ENCODE measurements around the gene MDN1. TPM values are rescaled to one million over a fixed set of nuclear protein-coding genes. Genes with fewer than 3 reads are reported as not detected.

Gene MDN1
- total RNA-seq, 1 experiment from 2014 or later, result 117 TPM

- TF ChIP-seq, protein P1, sequence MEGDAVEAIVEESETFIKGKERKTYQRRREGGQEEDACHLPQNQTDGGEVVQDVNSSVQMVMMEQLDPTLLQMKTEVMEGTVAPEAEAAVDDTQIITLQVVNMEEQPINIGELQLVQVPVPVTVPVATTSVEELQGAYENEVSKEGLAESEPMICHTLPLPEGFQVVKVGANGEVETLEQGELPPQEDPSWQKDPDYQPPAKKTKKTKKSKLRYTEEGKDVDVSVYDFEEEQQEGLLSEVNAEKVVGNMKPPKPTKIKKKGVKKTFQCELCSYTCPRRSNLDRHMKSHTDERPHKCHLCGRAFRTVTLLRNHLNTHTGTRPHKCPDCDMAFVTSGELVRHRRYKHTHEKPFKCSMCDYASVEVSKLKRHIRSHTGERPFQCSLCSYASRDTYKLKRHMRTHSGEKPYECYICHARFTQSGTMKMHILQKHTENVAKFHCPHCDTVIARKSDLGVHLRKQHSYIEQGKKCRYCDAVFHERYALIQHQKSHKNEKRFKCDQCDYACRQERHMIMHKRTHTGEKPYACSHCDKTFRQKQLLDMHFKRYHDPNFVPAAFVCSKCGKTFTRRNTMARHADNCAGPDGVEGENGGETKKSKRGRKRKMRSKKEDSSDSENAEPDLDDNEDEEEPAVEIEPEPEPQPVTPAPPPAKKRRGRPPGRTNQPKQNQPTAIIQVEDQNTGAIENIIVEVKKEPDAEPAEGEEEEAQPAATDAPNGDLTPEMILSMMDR (conservative IDR thresholded peaks at IDR 0.05), result no peak
- no peaks in the 10 kb centered on the region for H4K20me1 ChIP-seq (ENCODE audit: control insufficient read depth, insufficient read depth, insufficient read length)
These were observed 131.3 kb downstream of the MDN1 start for GRCh38 chr6:89688328-89688727.

More at GRCh38 chr6:89688328-89688727, 131.3 kb downstream of the MDN1 start:
- H3K4me1 Mint-ChIP-seq, result peaks cover 50 to 54% of the 10 kb centered on the region in 2 experiments
- Histone ChIP-seq H3K56ac (ENCODE audit: insufficient read length, low read depth, low read length) (no peak overlapping the region), H3K79me1 (ENCODE audit: insufficient read depth, low read depth, low read length, poor library complexity, severe bottlenecking) (no peaks in the 10 kb centered on the region), H3K9me3 (ENCODE audit: control insufficient read depth, low read depth, low read length) (no peaks in the 10 kb centered on the region), H3K23me2 (ENCODE audit: insufficient read length, low read depth, low read length, poor library complexity, severe bottlenecking) (no peaks in the 10 kb centered on the region), H3K79me2 (ENCODE audit: insufficient read depth, low read length) (no peaks in the 10 kb centered on the region), H2AFZ (ENCODE audit: low read length) (no peak overlapping the region), H3K18ac (ENCODE audit: insufficient read length, low read depth, low read length) (no peak overlapping the region), H3K23ac (ENCODE audit: insufficient read length, low read depth, low read length) (no peak overlapping the region), H2BK5ac (ENCODE audit: insufficient read length, low read length) (no peak overlapping the region), H3K9ac (ENCODE audit: extremely low read depth, insufficient read length, low read length) (no peak overlapping the region), H3K4me2 (ENCODE audit: insufficient read depth, insufficient read length, low read length) (no peak overlapping the region), H2AK5ac (ENCODE audit: insufficient read length, low read length) (peak overlapping the region; percentile 30), H2BK20ac (ENCODE audit: low read depth, low read length, poor library complexity, severe bottlenecking) (no peak overlapping the region), H4K8ac (replicated peaks; ENCODE audit: insufficient read length, low read depth, low read length) (no peak overlapping the region), H2BK120ac (ENCODE audit: low read depth, low read length, poor library complexity, severe bottlenecking) (no peak overlapping the region), H3K27ac (ENCODE audit: insufficient read length, low read depth, low read length) (no peak overlapping the region), H3K14ac (ENCODE audit: insufficient read depth, low read length) (no peak overlapping the region), H3K4me1 (ENCODE audit: insufficient read depth, low read length) (peaks cover 10% of the 10 kb centered on the region), H3K4ac (ENCODE audit: low read depth, low read length) (no peak overlapping the region; the same call in 1 of the 2 replicates), H4K5ac (ENCODE audit: insufficient read length, low read depth, low read length) (no peak overlapping the region), H4K91ac (ENCODE audit: insufficient read length, low read depth, low read length) (no peak overlapping the region), H3K27me3 (ENCODE audit: insufficient read depth, low read length) (no peaks in the 10 kb centered on the region), H2BK15ac (ENCODE audit: low read depth, low read length) (no peak overlapping the region), H3T11ph (ENCODE audit: low read length) (no peak overlapping the region), H2BK12ac (ENCODE audit: insufficient read length, low read depth, low read length) (no peak overlapping the region)
- peak overlapping the region; percentile 50 to 99 (median 91); a peak in 6 of 7 replicates for H3K27ac Mint-ChIP-seq
- H3K4me3 Mint-ChIP-seq, result no peak overlapping the region
- no peaks in the 10 kb centered on the region for H3K27me3 Mint-ChIP-seq (ENCODE audit: low read depth)
- WGBS (ENCODE audit: extremely low coverage, insufficient read length, low lambda C conversion rate), result no CpG with 5 or more reads among the region's 2 CpGs
- peaks cover 68 to 97% (median 78%) of the 10 kb centered on the region in 3 experiments; a peak in 6 of 7 replicates for H3K36me3 Mint-ChIP-seq (ENCODE audit: insufficient read depth in 1 of 3, low read depth in 3 of 3)
- no peaks in the 10 kb centered on the region for H3K9me3 Mint-ChIP-seq
- DNase-seq, result no peak
